Measurements from ENCODE around the gene FXYD4. TPM values are rescaled to one million over a fixed set of nuclear protein-coding genes. Genes with fewer than 3 reads are reported as not detected.

Gene FXYD4
- total RNA-seq, 1 donor from 2014 or later = not detected

DNA sequence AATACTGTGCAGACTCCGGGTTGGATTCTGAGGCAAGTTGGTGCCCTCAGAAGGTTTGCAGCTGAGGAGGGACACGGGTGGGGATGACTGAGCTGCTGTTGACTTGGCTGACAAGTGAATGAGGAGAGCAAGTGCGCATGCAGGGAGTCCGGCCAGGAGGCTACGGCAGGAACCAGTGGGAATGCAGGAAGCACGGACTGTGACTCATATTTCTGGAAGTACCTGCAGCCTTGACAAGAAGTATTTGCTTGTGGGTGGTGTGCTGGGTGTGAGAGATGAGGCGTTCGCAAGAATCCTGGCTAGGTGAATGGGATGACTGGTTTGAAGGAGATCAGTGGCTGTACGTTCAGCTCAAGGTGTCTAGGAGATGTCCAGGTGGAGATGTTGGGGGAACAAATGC lies 30.8 kb upstream of the FXYD4 start:
- H3K27ac Mint-ChIP-seq = no peak overlapping the region
- H3K4me3 Mint-ChIP-seq = no peak overlapping the region
- H3K9me3 Mint-ChIP-seq = no peaks in the 10 kb centered on the region
- CTCF ChIA-PET = no interaction called here
- intact Hi-C loops (cut with micrococcal nuclease) = loop anchor here (10.0 kb wide), 1 partner anchor 586 kb away; no protein-coding TSS in a partner anchor
- TF ChIP-seq, protein P1, sequence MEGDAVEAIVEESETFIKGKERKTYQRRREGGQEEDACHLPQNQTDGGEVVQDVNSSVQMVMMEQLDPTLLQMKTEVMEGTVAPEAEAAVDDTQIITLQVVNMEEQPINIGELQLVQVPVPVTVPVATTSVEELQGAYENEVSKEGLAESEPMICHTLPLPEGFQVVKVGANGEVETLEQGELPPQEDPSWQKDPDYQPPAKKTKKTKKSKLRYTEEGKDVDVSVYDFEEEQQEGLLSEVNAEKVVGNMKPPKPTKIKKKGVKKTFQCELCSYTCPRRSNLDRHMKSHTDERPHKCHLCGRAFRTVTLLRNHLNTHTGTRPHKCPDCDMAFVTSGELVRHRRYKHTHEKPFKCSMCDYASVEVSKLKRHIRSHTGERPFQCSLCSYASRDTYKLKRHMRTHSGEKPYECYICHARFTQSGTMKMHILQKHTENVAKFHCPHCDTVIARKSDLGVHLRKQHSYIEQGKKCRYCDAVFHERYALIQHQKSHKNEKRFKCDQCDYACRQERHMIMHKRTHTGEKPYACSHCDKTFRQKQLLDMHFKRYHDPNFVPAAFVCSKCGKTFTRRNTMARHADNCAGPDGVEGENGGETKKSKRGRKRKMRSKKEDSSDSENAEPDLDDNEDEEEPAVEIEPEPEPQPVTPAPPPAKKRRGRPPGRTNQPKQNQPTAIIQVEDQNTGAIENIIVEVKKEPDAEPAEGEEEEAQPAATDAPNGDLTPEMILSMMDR (IDR thresholded peaks at IDR 0.05) = no peak
- POLR2A ChIA-PET = no interaction called here
- H3K27me3 Mint-ChIP-seq = peaks cover 28% of the 10 kb centered on the region
- H3K4me1 Mint-ChIP-seq = no peaks in the 10 kb centered on the region
- no peak for ATAC-seq (ENCODE audit: low read depth)
- no peaks in the 10 kb centered on the region for H3K36me3 Mint-ChIP-seq (ENCODE audit: low read depth)
- no peak for DNase-seq

DNA sequence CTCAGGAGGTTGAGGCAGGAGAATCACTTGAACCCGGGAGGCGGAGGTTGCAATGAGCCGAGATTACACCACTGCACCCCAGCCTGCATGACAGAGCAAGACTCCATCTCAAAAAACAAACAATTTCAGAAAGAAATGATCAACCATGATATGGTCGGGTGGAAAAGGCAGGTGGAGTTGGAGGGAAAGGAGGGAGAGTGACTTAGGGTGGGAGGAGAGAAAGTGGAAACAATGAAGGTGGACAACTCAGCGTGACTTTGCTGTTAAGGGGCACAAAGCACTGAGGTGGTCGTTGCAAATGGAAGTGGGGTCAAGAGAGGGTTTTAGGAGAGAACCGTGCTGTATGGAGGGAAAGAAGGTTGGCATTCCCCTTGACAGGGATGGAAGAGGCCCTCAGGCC lies 30.0 kb upstream of the FXYD4 start:
- Mint-ChIP-seq H3K27ac (no peak overlapping the region), H3K9me3 (no peaks in the 10 kb centered on the region), H3K4me1 (no peaks in the 10 kb centered on the region), H3K4me3 (no peak overlapping the region), H3K27me3 (peaks cover 26% of the 10 kb centered on the region), H3K36me3 (ENCODE audit: low read depth) (no peaks in the 10 kb centered on the region)
- no peak for ATAC-seq (ENCODE audit: low read depth)
- TF ChIP-seq, protein P1 (IDR thresholded peaks at IDR 0.05) = no peak
- ChIA-PET POLR2A (no interaction called here), CTCF (no interaction called here)
- DNase-seq = no peak
- intact Hi-C loops (cut with micrococcal nuclease) = loop anchor here (10.0 kb wide), 1 partner anchor 587 kb away; no protein-coding TSS in a partner anchor

- CTCF ChIA-PET = no interaction called here
- ATAC-seq (ENCODE audit: low read depth) (no peak), DNase-seq (no peak)
- H3K9me3 Mint-ChIP-seq = no peaks in the 10 kb centered on the region
- peaks cover 26% of the 10 kb centered on the region for H3K27me3 Mint-ChIP-seq
- POLR2A ChIA-PET = no interaction called here
- no peak overlapping the region for H3K27ac Mint-ChIP-seq
- intact Hi-C loops (cut with micrococcal nuclease) = loop anchor here (10.0 kb wide), 1 partner anchor 588 kb away; no protein-coding TSS in a partner anchor
- H3K4me3 Mint-ChIP-seq = no peak overlapping the region
- no peaks in the 10 kb centered on the region for H3K36me3 Mint-ChIP-seq (ENCODE audit: low read depth)
- H3K4me1 Mint-ChIP-seq = no peaks in the 10 kb centered on the region
- TF ChIP-seq, protein P1 (IDR thresholded peaks at IDR 0.05) = no peak
These were observed 28.9 kb upstream of the FXYD4 start for GRCh38 chr10:43342279-43343125.

- TF ChIP-seq, protein P1 (IDR thresholded peaks at IDR 0.05) = no peak
- DNase-seq (no peak), ATAC-seq (ENCODE audit: low read depth) (no peak)
- ChIA-PET POLR2A (no interaction called here), CTCF (no interaction called here)
- Mint-ChIP-seq H3K27ac (no peak overlapping the region), H3K9me3 (no peaks in the 10 kb centered on the region), H3K27me3 (peaks cover 23% of the 10 kb centered on the region), H3K36me3 (ENCODE audit: low read depth) (no peaks in the 10 kb centered on the region), H3K4me1 (no peaks in the 10 kb centered on the region), H3K4me3 (no peak overlapping the region)
- intact Hi-C loops (cut with micrococcal nuclease) = loop anchor here (10.0 kb wide), 1 partner anchor 588 kb away; no protein-coding TSS in a partner anchor
These were observed 28.3 kb upstream of the FXYD4 start for GRCh38 chr10:43343126-43343525.

GRCh38 chr10:43344051-43344450 lies 27.4 kb upstream of the FXYD4 start:
- DNase-seq = no peak
- CTCF ChIA-PET = no interaction called here

More at GRCh38 chr10:43344051-43344450, 27.4 kb upstream of the FXYD4 start:
- TF ChIP-seq, protein P1 (IDR thresholded peaks at IDR 0.05) = no peak
- Mint-ChIP-seq H3K27ac (no peak overlapping the region), H3K27me3 (peaks cover 19% of the 10 kb centered on the region), H3K4me3 (no peak overlapping the region), H3K9me3 (no peaks in the 10 kb centered on the region), H3K36me3 (ENCODE audit: low read depth) (no peaks in the 10 kb centered on the region), H3K4me1 (peaks cover 6% of the 10 kb centered on the region)
- no peak for ATAC-seq (ENCODE audit: low read depth)
- POLR2A ChIA-PET = no interaction called here
- intact Hi-C loops (cut with micrococcal nuclease) = loop anchor here (10.0 kb wide), 1 partner anchor 589 kb away; no protein-coding TSS in a partner anchor
